HFFc6 (cell line): Measurements from ENCODE around the gene NR1I3. TPM values are rescaled to one million over a fixed set of nuclear protein-coding genes. Genes with fewer than 3 reads are reported as not detected.

Source experiments
- DNase-seq: peaks from one replicate; pipeline ENCODE4 v3.0.0-alpha.2; 2018
- H3K27ac Mint-ChIP-seq: 2 replicates; pipeline ENCODE4 v1.8.0; 2020; ENCODE audit warnings: mild to moderate bottlenecking, mixed read lengths
- H3K27me3 Mint-ChIP-seq: 2 replicates; pipeline ENCODE4 v1.8.0; 2021; ENCODE audit warnings: mild to moderate bottlenecking, moderate library complexity, mixed read lengths; ENCODE audit not compliant: insufficient read depth
- H3K36me3 Mint-ChIP-seq: 2 replicates; pipeline ENCODE4 v1.8.0; 2021; ENCODE audit warnings: low read depth, mixed read lengths
- H3K4me1 Mint-ChIP-seq: 2 replicates; pipeline ENCODE4 v1.8.0; 2020; ENCODE audit warnings: low read depth, mixed read lengths
- H3K4me3 Mint-ChIP-seq: 2 replicates; pipeline ENCODE4 v1.8.0; 2020; ENCODE audit warnings: mild to moderate bottlenecking, moderate library complexity, mixed read lengths
- H3K9me3 Mint-ChIP-seq: 2 replicates; pipeline ENCODE4 v1.8.0; 2020; ENCODE audit warnings: mild to moderate bottlenecking, mixed read lengths
- total RNA-seq, 6 experiments: library from RNA; stranded (reverse); fragmentation: NEBNext Ultra II Directional; extraction: Animal tissue kit (Norgen Biotek cat#: 25700); gene quantifications; 2 replicates in 1 of 6; 3 replicates in 5 of 6; pipeline ENCODE4 v1.2.3, GENCODE V29; 2021
- TF ChIP-seq, protein P1 (sequence below): fragments of 200-600 bp; sonication (generic); IDR thresholded peaks from 2 replicates; pipeline ENCODE4 v1.5.0; 2021; ENCODE audit warnings: antibody characterized with exemption, mild to moderate bottlenecking

The NR1I3 gene
- total RNA-seq, 6 experiments from 2014 or later, result not detected

GRCh38 chr1:161187311-161187710 lies 50.7 kb downstream of the NR1I3 start:
- Mint-ChIP-seq H3K9me3 (no peaks in the 10 kb centered on the region), H3K4me3 (no peak overlapping the region), H3K27ac (no peak overlapping the region), H3K36me3 (no peaks in the 10 kb centered on the region), H3K4me1 (peaks cover 32% of the 10 kb centered on the region), H3K27me3 (peaks cover 1% of the 10 kb centered on the region)
- TF ChIP-seq, protein P1, sequence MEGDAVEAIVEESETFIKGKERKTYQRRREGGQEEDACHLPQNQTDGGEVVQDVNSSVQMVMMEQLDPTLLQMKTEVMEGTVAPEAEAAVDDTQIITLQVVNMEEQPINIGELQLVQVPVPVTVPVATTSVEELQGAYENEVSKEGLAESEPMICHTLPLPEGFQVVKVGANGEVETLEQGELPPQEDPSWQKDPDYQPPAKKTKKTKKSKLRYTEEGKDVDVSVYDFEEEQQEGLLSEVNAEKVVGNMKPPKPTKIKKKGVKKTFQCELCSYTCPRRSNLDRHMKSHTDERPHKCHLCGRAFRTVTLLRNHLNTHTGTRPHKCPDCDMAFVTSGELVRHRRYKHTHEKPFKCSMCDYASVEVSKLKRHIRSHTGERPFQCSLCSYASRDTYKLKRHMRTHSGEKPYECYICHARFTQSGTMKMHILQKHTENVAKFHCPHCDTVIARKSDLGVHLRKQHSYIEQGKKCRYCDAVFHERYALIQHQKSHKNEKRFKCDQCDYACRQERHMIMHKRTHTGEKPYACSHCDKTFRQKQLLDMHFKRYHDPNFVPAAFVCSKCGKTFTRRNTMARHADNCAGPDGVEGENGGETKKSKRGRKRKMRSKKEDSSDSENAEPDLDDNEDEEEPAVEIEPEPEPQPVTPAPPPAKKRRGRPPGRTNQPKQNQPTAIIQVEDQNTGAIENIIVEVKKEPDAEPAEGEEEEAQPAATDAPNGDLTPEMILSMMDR, result no peak
- DNase-seq, result no peak

GRCh38 chr1:161185732-161186311 lies 52.2 kb downstream of the NR1I3 start:
- H3K4me1 Mint-ChIP-seq, result peaks cover 38% of the 10 kb centered on the region
- DNase-seq, result no peak
- H3K27ac Mint-ChIP-seq, result peak overlapping the region; percentile 17
- H3K4me3 Mint-ChIP-seq, result no peak overlapping the region
- TF ChIP-seq, protein P1, result no peak
- no peaks in the 10 kb centered on the region; the same call in 1 of the 2 replicates for H3K27me3 Mint-ChIP-seq
- H3K9me3 Mint-ChIP-seq, result no peaks in the 10 kb centered on the region
- no peaks in the 10 kb centered on the region for H3K36me3 Mint-ChIP-seq

- Mint-ChIP-seq H3K9me3 (no peaks in the 10 kb centered on the region), H3K27me3 (no peaks in the 10 kb centered on the region; the same call in 1 of the 2 replicates), H3K4me1 (peaks cover 38% of the 10 kb centered on the region), H3K36me3 (no peaks in the 10 kb centered on the region), H3K27ac (peak overlapping the region; percentile 17; the same call in 1 of the 2 replicates), H3K4me3 (no peak overlapping the region)
- peak; percentile 29 for DNase-seq
- TF ChIP-seq, protein P1, result no peak
These were observed 52.7 kb downstream of the NR1I3 start for GRCh38 chr1:161185282-161185682.

- peaks cover 39% of the 10 kb centered on the region for H3K4me1 Mint-ChIP-seq
- H3K27me3 Mint-ChIP-seq, result no peaks in the 10 kb centered on the region; the same call in 1 of the 2 replicates
- H3K36me3 Mint-ChIP-seq, result no peaks in the 10 kb centered on the region
- peak; percentile 41 for DNase-seq
- TF ChIP-seq, protein P1, result no peak
- no peak overlapping the region for H3K4me3 Mint-ChIP-seq
- H3K27ac Mint-ChIP-seq, result peak overlapping the region; percentile 83
- H3K9me3 Mint-ChIP-seq, result no peaks in the 10 kb centered on the region
These were observed 55.8 kb downstream of the NR1I3 start for GRCh38 chr1:161182214-161182613.

DNA sequence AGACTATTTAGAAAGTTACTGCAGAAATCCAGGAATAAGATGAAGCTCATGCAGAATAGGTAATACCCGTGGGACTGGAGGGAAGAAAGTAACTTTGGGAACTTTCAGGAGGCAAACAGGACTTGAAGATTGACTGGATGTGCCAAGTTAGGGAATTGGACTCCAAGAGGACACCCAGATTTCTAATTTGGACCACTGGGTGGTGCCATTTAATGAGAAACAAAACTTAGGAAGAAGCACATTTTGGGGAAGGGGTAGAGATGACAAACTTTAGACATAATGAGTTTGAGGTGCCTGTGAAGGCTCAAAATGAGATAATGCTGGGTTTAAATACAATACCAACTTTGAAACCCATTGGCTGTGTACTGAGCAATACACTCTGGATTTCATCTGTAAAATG lies 57.4 kb downstream of the NR1I3 start:
- H3K36me3 Mint-ChIP-seq, result peaks cover under 1% of the 10 kb centered on the region; the same call in 1 of the 2 replicates
- TF ChIP-seq, protein P1, result peak; percentile 73
- no peak for DNase-seq
- no peaks in the 10 kb centered on the region; the same call in 1 of the 2 replicates for H3K9me3 Mint-ChIP-seq
- H3K27me3 Mint-ChIP-seq, result peaks cover 3% of the 10 kb centered on the region
- H3K4me3 Mint-ChIP-seq, result no peak overlapping the region
- peaks cover 44% of the 10 kb centered on the region for H3K4me1 Mint-ChIP-seq
- H3K27ac Mint-ChIP-seq, result peak overlapping the region; percentile 6; the same call in 1 of the 2 replicates
